Measurements from ENCODE around the gene DPYSL4. TPM values are rescaled to one million over a fixed set of nuclear protein-coding genes. Genes with fewer than 3 reads are reported as not detected.

The DPYSL4 gene
- polyA plus RNA-seq, 3 donors, result 12.8 to 14.3 (median 14.2) TPM

- DNase-seq (ENCODE audit: low read depth in 3 of 3, low spot score in 2 of 3), result no peak
Measured at GRCh38 chr10:132192991-132193665, 6.4 kb downstream of the DPYSL4 start.

- no peak for DNase-seq (ENCODE audit: low read depth in 3 of 3, low spot score in 2 of 3)
Measured at GRCh38 chr10:132193907-132194552, 7.3 kb downstream of the DPYSL4 start.

GRCh38 chr10:132194726-132195125 lies 8.0 kb downstream of the DPYSL4 start:
- DNase-seq (ENCODE audit: low read depth in 3 of 3, low spot score in 2 of 3), result no peak

- no peak for DNase-seq (ENCODE audit: low read depth in 3 of 3, low spot score in 2 of 3)
Measured at GRCh38 chr10:132195366-132196075, 8.8 kb downstream of the DPYSL4 start.

GRCh38 chr10:132196178-132197113 lies 9.7 kb downstream of the DPYSL4 start:
- no peak for DNase-seq (ENCODE audit: low read depth in 3 of 3, low spot score in 2 of 3)

- DNase-seq (ENCODE audit: low read depth in 3 of 3, low spot score in 2 of 3), result no peak
Measured at GRCh38 chr10:132197271-132198067, 10.7 kb downstream of the DPYSL4 start.

GRCh38 chr10:132198068-132198370 lies 11.3 kb downstream of the DPYSL4 start:
- no peak for DNase-seq (ENCODE audit: low read depth in 3 of 3, low spot score in 2 of 3)

- no peak for DNase-seq (ENCODE audit: low read depth in 3 of 3, low spot score in 2 of 3)
Measured at GRCh38 chr10:132198381-132199181, 11.8 kb downstream of the DPYSL4 start.

- DNase-seq (ENCODE audit: low read depth in 3 of 3, low spot score in 2 of 3), result no peak
Measured at GRCh38 chr10:132199268-132199853, 12.6 kb downstream of the DPYSL4 start.

- DNase-seq (ENCODE audit: low read depth in 3 of 3, low spot score in 2 of 3), result no peak
Measured at GRCh38 chr10:132199854-132200311, 13.1 kb downstream of the DPYSL4 start.

- DNase-seq (ENCODE audit: low read depth in 3 of 3, low spot score in 2 of 3), result no peak
Measured at GRCh38 chr10:132200344-132201110, 13.8 kb downstream of the DPYSL4 start.

- no peak for DNase-seq (ENCODE audit: low read depth in 3 of 3, low spot score in 2 of 3)
Measured at GRCh38 chr10:132201111-132201969, 14.6 kb downstream of the DPYSL4 start.

GRCh38 chr10:132202070-132202970 lies 15.6 kb downstream of the DPYSL4 start:
- DNase-seq (ENCODE audit: low read depth in 3 of 3, low spot score in 2 of 3), result no peak

GRCh38 chr10:132203256-132204077 lies 16.7 kb downstream of the DPYSL4 start:
- DNase-seq (ENCODE audit: low read depth in 3 of 3, low spot score in 2 of 3), result no peak

- DNase-seq (ENCODE audit: low read depth in 3 of 3, low spot score in 2 of 3), result no peak
Measured at GRCh38 chr10:132204078-132204780, 17.5 kb downstream of the DPYSL4 start.

Data from right renal cortex interstitium (tissue), 3 donors.